Loucy (cell line): ENCODE measurements around the gene RING1.

Source experiments
- CTCF ChIP-seq: fragments of 200-600 bp; sonication (generic); conservative IDR thresholded peaks from 2 replicates; pipeline ENCODE4 v1.5.1; 2014; ENCODE audit warnings: mild to moderate bottlenecking, antibody characterized with exemption, low read length
- EZH2phosphoT487 ChIP-seq: fragments of 200-600 bp; IDR thresholded peaks from 2 replicates; pipeline ENCODE4 v1.6.1; 2018; ENCODE audit warnings: antibody characterized with exemption, mild to moderate bottlenecking, moderate library complexity, borderline replicate concordance

- no peak for TF ChIP-seq CTCF
- no peak for TF ChIP-seq EZH2phosphoT487
These were observed 26.9 kb downstream of the RING1 start for GRCh38 chr6:33235221-33235634.
